KOPT-K1 (cell line): ENCODE measurements around the gene ESRRA.
"Not testable (repeated sequence)": the region's sequence is repeated elsewhere in the genome, so short reads cannot be mapped to it uniquely, and the experiment has no call there.

Experiments used
- H3K27ac ChIP-seq: fragments of 200-600 bp; sonication (generic); 2 replicates; pipeline ENCODE4 v1.5.1; 2016; ENCODE audit warnings: antibody characterized with exemption, mild to moderate bottlenecking, low read depth, low read length; ENCODE audit not compliant: poor library complexity, severe bottlenecking
- H3K36me3 ChIP-seq: fragments of 200-600 bp; sonication (generic); 2 replicates; pipeline ENCODE4 v1.5.1; 2017; ENCODE audit warnings: antibody characterized with exemption, mild to moderate bottlenecking, low read length, moderate library complexity; ENCODE audit not compliant: insufficient read depth
- H3K9me3 ChIP-seq: fragments of 200-600 bp; sonication (generic); 2 replicates; pipeline ENCODE4 v1.5.1; 2017; ENCODE audit warnings: antibody characterized with exemption, low read length, mild to moderate bottlenecking; ENCODE audit not compliant: insufficient read depth, poor library complexity, severe bottlenecking

Gene ESRRA

GRCh38 chr11:64312947-64313346 is 7.6 kb downstream of the ESRRA start:
- Histone ChIP-seq H3K9me3 (no peaks in the 10 kb centered on the region), H3K36me3 (peaks cover 71% of the 10 kb centered on the region), H3K27ac (peak overlapping the region; percentile 13)

- Histone ChIP-seq H3K27ac (no peak overlapping the region), H3K36me3 (peaks cover 67% of the 10 kb centered on the region), H3K9me3 (no peaks in the 10 kb centered on the region)
Observed at GRCh38 chr11:64313491-64314145, 8.3 kb downstream of the ESRRA start.

GRCh38 chr11:64314146-64314804 is 9.0 kb downstream of the ESRRA start:
- Histone ChIP-seq H3K36me3 (peaks cover 61% of the 10 kb centered on the region), H3K27ac (no peak overlapping the region), H3K9me3 (no peaks in the 10 kb centered on the region)

- Histone ChIP-seq H3K9me3 (no peaks in the 10 kb centered on the region), H3K27ac (no peak overlapping the region), H3K36me3 (peaks cover 54% of the 10 kb centered on the region)
Observed at GRCh38 chr11:64314805-64315561, 9.7 kb downstream of the ESRRA start.

- H3K27ac ChIP-seq, result peak overlapping the region; percentile 80
- H3K36me3 ChIP-seq, result peaks cover 49% of the 10 kb centered on the region
- H3K9me3 ChIP-seq, result not testable (repeated sequence)
Observed at GRCh38 chr11:64315667-64316526, 10.6 kb downstream of the ESRRA start.

GRCh38 chr11:64316672-64317324 is 11.5 kb downstream of the ESRRA start:
- H3K9me3 ChIP-seq, result no peaks in the 10 kb centered on the region
- H3K27ac ChIP-seq, result peak overlapping the region; percentile 80
- peaks cover 55% of the 10 kb centered on the region for H3K36me3 ChIP-seq

GRCh38 chr11:64317325-64317960 is 12.1 kb downstream of the ESRRA start, which contains the start of gene TRMT112:
Gene TRMT112 (minus strand): TSS chr11:64317559. CDS start chr11:64317526, 33 bp downstream.
- H3K27ac ChIP-seq, result peak within 1 kb of the TSS; percentile 80
- peaks cover 56% of the 10 kb centered on the region for H3K36me3 ChIP-seq
- H3K9me3 ChIP-seq, result no peaks in the 10 kb centered on the region

- Histone ChIP-seq H3K36me3 (peaks cover 52% of the 10 kb centered on the region), H3K27ac (peak within 1 kb of the TSS; percentile 80)
Observed at GRCh38 chr11:64317961-64318765, 12.8 kb downstream of the ESRRA start, which contains the start of gene PRDX5. Gene PRDX5 (plus strand): TSS chr11:64318121. CDS start chr11:64318216, 95 bp downstream.

GRCh38 chr11:64318766-64319761 is 13.7 kb downstream of the ESRRA start:
- peak overlapping the region; percentile 80 for H3K27ac ChIP-seq
- H3K9me3 ChIP-seq, result no peaks in the 10 kb centered on the region
- peaks cover 43% of the 10 kb centered on the region for H3K36me3 ChIP-seq

More at GRCh38 chr11:64317961-64318765, 12.8 kb downstream of the ESRRA start, which contains the start of gene PRDX5:
- H3K9me3 ChIP-seq, result no peaks in the 10 kb centered on the region

- no peak overlapping the region for H3K27ac ChIP-seq
- no peaks in the 10 kb centered on the region for H3K9me3 ChIP-seq
- H3K36me3 ChIP-seq, result peaks cover 28% of the 10 kb centered on the region; the same call in 1 of the 2 replicates
Observed at GRCh38 chr11:64320556-64320955, 15.2 kb downstream of the ESRRA start.

- peaks cover 23% of the 10 kb centered on the region; the same call in 1 of the 2 replicates for H3K36me3 ChIP-seq
- peak overlapping the region; percentile 21 for H3K27ac ChIP-seq
- H3K9me3 ChIP-seq, result no peaks in the 10 kb centered on the region
Observed at GRCh38 chr11:64321026-64321425, 15.7 kb downstream of the ESRRA start.

GRCh38 chr11:64321533-64321932 is 16.2 kb downstream of the ESRRA start:
- Histone ChIP-seq H3K27ac (peak overlapping the region; percentile 21), H3K36me3 (peaks cover 20% of the 10 kb centered on the region; the same call in 1 of the 2 replicates), H3K9me3 (no peaks in the 10 kb centered on the region)
